T-helper 1 cell (primary cell): ENCODE measurements around the gene CREB3.

Experiments
- DNase-seq, 5 donors: peaks; one replicate each; pipeline ENCODE4 v3.0.0-alpha.2; 2012 to 2020

Gene CREB3

GRCh38 chr9:35728041-35728971, 4.2 kb upstream of the CREB3 start:
- peak in 2 of 5 donors; percentile 25 to 66 for DNase-seq

GRCh38 chr9:35729101-35729500, 3.4 kb upstream of the CREB3 start:
- DNase-seq = no peak

GRCh38 chr9:35729700-35730485, 2.6 kb upstream of the CREB3 start:
- DNase-seq = peak in 2 of 5 donors; percentile 31 to 39

GRCh38 chr9:35730486-35730854, 2.0 kb upstream of the CREB3 start:
- no peak for DNase-seq

GRCh38 chr9:35731415-35732184, 866 bp upstream of the CREB3 start:
- peak in 1 of 5 donors; percentile 15 for DNase-seq

- DNase-seq = no peak
These were observed 505 bp downstream of the CREB3 start for GRCh38 chr9:35732800-35733541.

GRCh38 chr9:35734096-35734495, 1.6 kb downstream of the CREB3 start:
- DNase-seq = no peak

GRCh38 chr9:35736201-35736633, 3.8 kb downstream of the CREB3 start:
- peak in 4 of 5 donors; percentile 47 to 72 (median 58) for DNase-seq

- no peak for DNase-seq
These were observed 4.7 kb downstream of the CREB3 start for GRCh38 chr9:35737143-35737542.

GRCh38 chr9:35738186-35738585, 5.7 kb downstream of the CREB3 start:
- no peak for DNase-seq

- DNase-seq = no peak
These were observed 6.5 kb downstream of the CREB3 start for GRCh38 chr9:35738924-35739323.

- no peak for DNase-seq
These were observed 7.8 kb downstream of the CREB3 start for GRCh38 chr9:35740243-35740642.

GRCh38 chr9:35741740-35742139, 9.3 kb downstream of the CREB3 start:
- DNase-seq = no peak

GRCh38 chr9:35743452-35743851, 11.0 kb downstream of the CREB3 start:
- DNase-seq = no peak

GRCh38 chr9:35743880-35744518, 11.5 kb downstream of the CREB3 start:
- DNase-seq = no peak

GRCh38 chr9:35745569-35745968, 13.1 kb downstream of the CREB3 start:
- DNase-seq = no peak

- no peak for DNase-seq
These were observed 14.1 kb downstream of the CREB3 start for GRCh38 chr9:35746583-35746982.

GRCh38 chr9:35748242-35748857, 15.9 kb downstream of the CREB3 start:
- peak in 1 of 5 donors; percentile 19 for DNase-seq

- peak; percentile 41 to 76 (median 56) for DNase-seq
These were observed 16.5 kb downstream of the CREB3 start, which contains the start of the genes GBA2 and RGP1 for GRCh38 chr9:35748858-35749514. GBA2 (minus strand) TSS chr9:35749228; CDS start chr9:35748704, 524 bp downstream. RGP1 (plus strand) TSS chr9:35749287; CDS start chr9:35749756, 469 bp downstream.
